Urinary bladder (tissue), 4 donors: ENCODE results near the gene MBD3L5. TPM values are rescaled to one million over a fixed set of nuclear protein-coding genes. Genes with fewer than 3 reads are reported as not detected.
A peak's percentile ranks its signal among the peaks of the same experiment; 100 is the strongest.
"Not testable (repeated sequence)": the region's sequence is repeated elsewhere in the genome, so short reads cannot be mapped to it uniquely, and the experiment has no call there.

ENCODE experiments used
- DNase-seq: peaks from one replicate; pipeline ENCODE4 v3.0.0-alpha.2; 2015; ENCODE audit errors: extremely low spot score
- H3K27ac ChIP-seq: one replicate; pipeline ENCODE4 v1.5.1; 2013; ENCODE audit warnings: low read depth, mild to moderate bottlenecking, moderate library complexity
- H3K36me3 ChIP-seq: one replicate; pipeline ENCODE4 v1.6.1; 2013; ENCODE audit warnings: mild to moderate bottlenecking, moderate library complexity; ENCODE audit not compliant: insufficient read depth
- H3K4me1 ChIP-seq: one replicate; pipeline ENCODE4 v1.6.1; 2013; ENCODE audit warnings: mild to moderate bottlenecking, moderate library complexity; ENCODE audit not compliant: insufficient read depth
- H3K4me3 ChIP-seq: one replicate; pipeline ENCODE4 v1.5.1; 2013; ENCODE audit warnings: low read depth, low read length
- whole genome bisulfite sequencing: extraction: QIAGEN DNeasy Blood & Tissue Kit; methylation state at CpG from one replicate; pipeline ENCODE4 v1.1.7; 2013; 5-methylcytosine and 5-hydroxymethylcytosine counted together
- polyA plus RNA-seq: library from polyadenylated mRNA; stranded (reverse); fragments of 200-250 nt; gene quantifications from one replicate; pipeline ENCODE4 v1.2.3, GENCODE V29; 2013
- total RNA-seq: library from RNA; depleted of rRNA; stranded (reverse); fragments of >200 nt; gene quantifications from one replicate; pipeline ENCODE4 v1.2.3, GENCODE V29; 2014
- donor health status: healthy with polysubstance abuse.
- donor health status: healthy.

The MBD3L5 gene
- total and polyA plus RNA-seq, 2 donors: not detected

- WGBS: 57% methylated on average over 1 of the region's 2 CpGs
- H3K4me3 ChIP-seq, DNase-seq, H3K27ac ChIP-seq, H3K36me3 ChIP-seq, H3K4me1 ChIP-seq: not testable (repeated sequence)
Measured at GRCh38 chr19:7059977-7060376, 29.6 kb downstream of the MBD3L5 start.

- Histone ChIP-seq H3K27ac (no peak overlapping the region), H3K4me1 (no peaks in the 10 kb centered on the region), H3K36me3 (no peaks in the 10 kb centered on the region), H3K4me3 (no peak overlapping the region)
- WGBS: 81% methylated on average over 4 of the region's 4 CpGs
- no peak for DNase-seq
Measured at GRCh38 chr19:7063339-7063738, 33.0 kb downstream of the MBD3L5 start.

DNA sequence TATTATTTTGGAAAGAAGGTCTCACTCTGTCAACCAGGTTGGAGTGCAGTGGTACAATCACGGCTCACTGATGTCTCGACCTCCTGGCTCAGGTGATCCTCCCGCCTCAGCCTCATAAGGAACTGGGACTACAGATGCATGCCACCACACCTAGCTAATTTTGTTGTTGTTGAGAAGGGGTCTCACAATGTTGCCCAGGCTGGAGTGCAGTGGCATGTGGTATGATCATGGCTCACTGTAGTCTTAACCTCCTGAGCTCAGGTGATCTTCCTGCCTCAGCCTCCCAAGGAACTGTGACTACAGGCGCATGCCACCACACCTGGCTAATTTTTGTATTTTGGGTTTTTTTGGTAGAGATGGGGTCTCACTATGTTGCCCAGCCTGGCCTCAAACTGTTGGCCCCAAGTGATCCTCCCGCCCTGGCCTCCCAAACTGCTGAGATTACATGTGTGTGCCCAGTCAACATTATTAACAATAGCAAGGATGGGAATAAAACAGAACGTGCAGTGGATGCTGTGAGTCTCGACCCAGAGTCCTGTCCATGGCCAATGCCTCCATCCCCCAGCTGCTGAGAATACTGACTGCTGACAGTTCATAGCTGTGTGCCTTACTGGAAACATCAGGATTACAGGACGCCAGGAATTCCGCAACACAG lies 33.5 kb downstream of the MBD3L5 start:
- H3K27ac ChIP-seq: no peak overlapping the region
- H3K4me1 ChIP-seq: no peaks in the 10 kb centered on the region
- WGBS: 92% methylated on average over 9 of the region's 9 CpGs
- no peaks in the 10 kb centered on the region for H3K36me3 ChIP-seq
- H3K4me3 ChIP-seq: no peak overlapping the region
- no peak for DNase-seq

GRCh38 chr19:7067122-7067521 lies 36.7 kb downstream of the MBD3L5 start:
- H3K4me1 ChIP-seq, H3K27ac ChIP-seq, H3K4me3 ChIP-seq, H3K36me3 ChIP-seq, DNase-seq: not testable (repeated sequence)
- WGBS: 50% methylated on average over 13 of the region's 13 CpGs

- peaks cover 8% of the 10 kb centered on the region for H3K36me3 ChIP-seq
- WGBS: 89% methylated on average over 2 of the region's 2 CpGs
- DNase-seq: no peak
- no peak overlapping the region for H3K4me3 ChIP-seq
- H3K27ac ChIP-seq: no peak overlapping the region
- H3K4me1 ChIP-seq: no peaks in the 10 kb centered on the region
Measured at GRCh38 chr19:7067716-7068115, 37.3 kb downstream of the MBD3L5 start.

DNA sequence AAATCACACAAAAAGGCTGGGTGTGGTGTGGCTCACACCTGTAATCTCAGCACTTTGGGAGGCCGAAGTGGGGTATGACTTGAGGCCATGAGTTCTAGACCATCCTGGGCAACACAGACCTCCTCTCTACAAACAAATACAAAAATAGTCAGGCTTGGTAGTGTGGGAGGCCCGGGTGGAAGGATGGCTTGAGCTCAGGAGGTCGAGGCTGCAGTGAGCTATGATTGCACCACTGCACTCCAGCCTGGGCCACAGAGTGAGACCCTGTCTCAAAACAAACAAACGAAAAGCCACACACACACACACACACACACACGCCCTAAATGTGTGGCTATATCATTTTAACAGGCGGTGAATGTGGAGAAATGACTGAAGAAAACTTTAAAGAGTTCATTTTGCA lies 38.2 kb downstream of the MBD3L5 start:
- Histone ChIP-seq H3K27ac (no peak overlapping the region), H3K4me1 (no peaks in the 10 kb centered on the region), H3K36me3 (peaks cover 12% of the 10 kb centered on the region), H3K4me3 (no peak overlapping the region)
- WGBS: 86% methylated on average over 6 of the region's 6 CpGs
- DNase-seq: no peak

- peak; percentile 92 for DNase-seq
- H3K36me3 ChIP-seq: peaks cover 12% of the 10 kb centered on the region
- peak within 1 kb of the TSS; percentile 15 for H3K27ac ChIP-seq
- WGBS: under 1% methylated on average over 56 of the region's 56 CpGs
- no peaks in the 10 kb centered on the region for H3K4me1 ChIP-seq
- peak within 1 kb of the TSS; percentile 97 for H3K4me3 ChIP-seq
Measured at GRCh38 chr19:7069042-7069903, 38.9 kb downstream of the MBD3L5 start, which contains the start of gene ZNF557. Gene ZNF557, plus strand, starts transcription at chr19:7069703. Its CDS starts 5,372 bp downstream, at chr19:7075075.

- peak overlapping the region; percentile 15 for H3K27ac ChIP-seq
- H3K36me3 ChIP-seq: peaks cover 16% of the 10 kb centered on the region
- no peaks in the 10 kb centered on the region for H3K4me1 ChIP-seq
- under 1% methylated on average over 12 of the region's 12 CpGs for WGBS
- no peak for DNase-seq
- peak overlapping the region; percentile 97 for H3K4me3 ChIP-seq
Measured at GRCh38 chr19:7069904-7070226, 39.5 kb downstream of the MBD3L5 start.

GRCh38 chr19:7072541-7072940 lies 42.2 kb downstream of the MBD3L5 start:
- WGBS: 93% methylated on average over 6 of the region's 6 CpGs
- Histone ChIP-seq H3K4me1 (no peaks in the 10 kb centered on the region), H3K27ac (no peak overlapping the region), H3K36me3 (peaks cover 35% of the 10 kb centered on the region), H3K4me3 (no peak overlapping the region)
- no peak for DNase-seq

- 98% methylated on average over 29 of the region's 29 CpGs for WGBS
- peaks cover 43% of the 10 kb centered on the region for H3K36me3 ChIP-seq
- H3K27ac ChIP-seq: no peak overlapping the region
- H3K4me3 ChIP-seq: no peak overlapping the region
- no peaks in the 10 kb centered on the region for H3K4me1 ChIP-seq
- no peak for DNase-seq
Measured at GRCh38 chr19:7074705-7075282, 44.4 kb downstream of the MBD3L5 start.

DNA sequence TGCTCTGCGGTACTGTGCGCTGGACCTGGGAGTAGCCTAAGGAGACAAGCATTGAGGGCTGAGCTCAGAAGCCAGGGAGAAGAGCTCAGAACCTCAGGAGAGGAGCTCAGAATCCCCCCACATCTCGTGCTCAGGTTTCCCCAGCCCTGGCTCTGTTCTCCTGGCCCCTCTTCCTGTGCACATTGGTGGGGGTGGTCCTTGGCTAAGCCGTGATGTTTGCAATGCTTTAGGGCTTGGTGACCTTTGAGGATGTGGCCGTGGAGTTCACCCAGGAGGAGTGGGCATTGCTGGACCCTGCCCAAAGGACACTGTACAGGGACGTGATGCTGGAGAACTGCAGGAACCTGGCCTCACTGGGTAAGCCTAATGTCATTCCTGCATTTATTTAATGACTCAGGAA lies 45.8 kb downstream of the MBD3L5 start:
- Histone ChIP-seq H3K27ac (no peak overlapping the region), H3K4me3 (no peak overlapping the region), H3K4me1 (no peaks in the 10 kb centered on the region), H3K36me3 (peaks cover 52% of the 10 kb centered on the region)
- no peak for DNase-seq
- WGBS: 97% methylated on average over 6 of the region's 6 CpGs

DNA sequence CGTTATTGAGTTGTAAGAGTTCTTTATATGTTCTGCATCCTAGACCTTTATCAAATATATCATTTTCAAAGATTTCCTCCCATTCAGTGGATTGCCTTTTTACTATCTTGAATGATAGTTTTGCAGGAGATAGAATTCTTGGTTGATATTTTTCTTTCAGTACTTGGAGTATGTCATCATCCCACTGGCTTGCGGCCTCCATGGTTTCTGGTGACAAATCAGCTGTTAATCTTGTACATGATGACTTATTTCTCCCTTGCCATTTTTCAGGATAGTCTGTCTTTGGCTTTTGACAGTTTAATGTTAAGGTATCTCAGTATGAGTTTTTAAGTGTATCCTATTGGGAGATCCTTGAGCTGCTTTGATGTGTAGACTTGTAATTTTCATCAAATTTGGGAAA lies 47.6 kb downstream of the MBD3L5 start:
- Histone ChIP-seq H3K4me1 (no peaks in the 10 kb centered on the region), H3K36me3 (peaks cover 55% of the 10 kb centered on the region), H3K4me3 (no peak overlapping the region), H3K27ac (no peak overlapping the region)
- no peak for DNase-seq
- 97% methylated on average over 2 of the region's 2 CpGs for WGBS
